Left hindlimb (tissue), 1 donor: ENCODE data around the gene CD2BP2.

ENCODE experiments used
- DNase-seq: peaks from one replicate; pipeline ENCODE4 v3.0.0-alpha.2; 2018

CD2BP2 gene

GRCh38 chr16:30378236-30379157 is 23.4 kb upstream of the CD2BP2 start:
- DNase-seq = peak; percentile 99

GRCh38 chr16:30377812-30378235 is 22.7 kb upstream of the CD2BP2 start:
- peak; percentile 95 for DNase-seq

GRCh38 chr16:30377050-30377811 is 22.1 kb upstream of the CD2BP2 start:
- no peak for DNase-seq

GRCh38 chr16:30376461-30376902 is 21.4 kb upstream of the CD2BP2 start:
- no peak for DNase-seq

- no peak for DNase-seq
These were observed 20.8 kb upstream of the CD2BP2 start for GRCh38 chr16:30375864-30376263.

GRCh38 chr16:30374538-30374937 is 19.4 kb upstream of the CD2BP2 start, which contains the start of gene MYL11:
Gene MYL11 (plus strand): TSS chr16:30374802. CDS start chr16:30374858, 56 bp downstream.
- DNase-seq = no peak

GRCh38 chr16:30372725-30373124 is 17.6 kb upstream of the CD2BP2 start:
- DNase-seq = no peak

- peak; percentile 64 for DNase-seq
These were observed 17.1 kb upstream of the CD2BP2 start for GRCh38 chr16:30372038-30372712.

GRCh38 chr16:30371248-30371816 is 16.2 kb upstream of the CD2BP2 start:
- DNase-seq = no peak

- DNase-seq = peak; percentile 100
These were observed 15.5 kb upstream of the CD2BP2 start, which contains the start of gene TBC1D10B for GRCh38 chr16:30370456-30371247. Gene TBC1D10B (minus strand): TSS chr16:30370494. CDS start chr16:30370183, 311 bp downstream.

GRCh38 chr16:30369938-30370455 is 14.9 kb upstream of the CD2BP2 start:
- DNase-seq = no peak

- no peak for DNase-seq
These were observed 14.2 kb upstream of the CD2BP2 start for GRCh38 chr16:30369091-30369937.

- DNase-seq = no peak
These were observed 13.6 kb upstream of the CD2BP2 start for GRCh38 chr16:30368792-30369090.

- no peak for DNase-seq
These were observed 13.1 kb upstream of the CD2BP2 start for GRCh38 chr16:30368122-30368791.

- DNase-seq = no peak
These were observed 12.4 kb upstream of the CD2BP2 start for GRCh38 chr16:30367349-30368009.

GRCh38 chr16:30366511-30366910 is 11.4 kb upstream of the CD2BP2 start:
- DNase-seq = no peak

- DNase-seq = no peak
These were observed 10.1 kb upstream of the CD2BP2 start for GRCh38 chr16:30365200-30365599.

- DNase-seq = no peak
These were observed 6.1 kb upstream of the CD2BP2 start for GRCh38 chr16:30361180-30361579.

GRCh38 chr16:30359871-30360170 is 4.7 kb upstream of the CD2BP2 start:
- DNase-seq = peak; percentile 13
